Spinal cord (tissue), 10 donors: ENCODE data around the gene RRP1. TPM values are rescaled to one million over a fixed set of nuclear protein-coding genes. Genes with fewer than 3 reads are reported as not detected.
A peak's percentile ranks its signal among the peaks of the same experiment; 100 is the strongest.

ENCODE experiments used
- DNase-seq, 6 donors: peaks; one replicate each; pipeline versions ENCODE4 v3.0.0 to v3.0.0-alpha.2; 2013 to 2015; ENCODE audit warnings: low spot score in 6 of 6, low read depth in 4 of 6
- H3K27ac ChIP-seq: one replicate; pipeline ENCODE4 v1.5.1; 2013; ENCODE audit warnings: low read depth, low read length, control low read depth
- H3K27me3 ChIP-seq: one replicate; pipeline ENCODE4 v1.6.1; 2013; ENCODE audit warnings: low read length; ENCODE audit not compliant: control insufficient read depth, insufficient read depth
- H3K36me3 ChIP-seq: one replicate; pipeline ENCODE4 v1.6.1; 2013; ENCODE audit warnings: low read length; ENCODE audit not compliant: control insufficient read depth, insufficient read depth
- H3K4me1 ChIP-seq: one replicate; pipeline ENCODE4 v1.6.1; 2013; ENCODE audit warnings: low read length; ENCODE audit not compliant: control insufficient read depth, insufficient read depth
- H3K4me3 ChIP-seq: one replicate; pipeline ENCODE4 v1.5.1; 2013; ENCODE audit warnings: low read depth, low read length, control low read depth
- H3K9me3 ChIP-seq: one replicate; pipeline ENCODE4 v1.6.1; 2013; ENCODE audit warnings: low read length; ENCODE audit not compliant: control insufficient read depth, insufficient read depth
- WGBS: methylation state at CpG from one replicate; pipeline ENCODE4 v1.1.5; 2013; ENCODE audit warnings: missing lambda C conversion rate; ENCODE audit not compliant: insufficient coverage; 5-methylcytosine and 5-hydroxymethylcytosine counted together
- polyA plus RNA-seq, 2 donors: library from polyadenylated mRNA; unstranded; fragments of 120-200 nt; gene quantifications; one replicate each; pipeline ENCODE4 v1.2.1, GENCODE V29; 2013; ENCODE audit not compliant: insufficient read length in 2 of 2
- total RNA-seq, 2 donors: library from RNA; depleted of rRNA in 1 of 2; stranded (reverse); fragments of 120-200 nt in 1 of 2; fragments of >200 nt in 1 of 2; gene quantifications; one replicate each; pipeline versions ENCODE4 v1.2.3 to v1.2.4, GENCODE V29; 2013 to 2014
- donor health status: healthy.

RRP1 gene
- total and polyA plus RNA-seq, 4 donors = 14.2 to 39.2 (median 24.1) TPM

- no peak overlapping the region for H3K27ac ChIP-seq
- peaks cover 43% of the 10 kb centered on the region for H3K4me1 ChIP-seq
- H3K36me3 ChIP-seq = peaks cover 37% of the 10 kb centered on the region
- no peak for DNase-seq
- no peaks in the 10 kb centered on the region for H3K27me3 ChIP-seq
- H3K9me3 ChIP-seq = no peaks in the 10 kb centered on the region
- WGBS = 86% methylated on average over 17 of the region's 19 CpGs
- no peak overlapping the region for H3K4me3 ChIP-seq
These were observed 23.7 kb downstream of the RRP1 start for GRCh38 chr21:43812957-43813655.

DNA sequence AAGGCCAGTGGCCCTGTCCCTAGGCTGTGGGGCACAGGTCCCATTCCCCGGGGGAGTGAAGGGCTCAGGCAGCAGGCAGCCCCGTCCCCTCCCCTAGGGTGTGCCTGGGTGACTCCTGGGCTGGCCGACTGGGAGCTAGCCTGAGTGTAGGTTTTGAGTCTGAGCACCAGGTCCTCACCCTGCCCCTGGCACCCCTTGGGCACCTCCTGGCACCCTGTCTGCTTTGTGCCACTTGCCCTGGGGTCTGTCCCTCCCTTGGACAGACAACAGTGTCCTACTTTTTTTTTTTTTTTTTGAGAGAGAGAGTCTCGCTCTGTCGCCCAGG, 24.2 kb downstream of the RRP1 start:
- 79% methylated on average over 3 of the region's 5 CpGs for WGBS
- Histone ChIP-seq H3K4me3 (no peak overlapping the region), H3K27ac (no peak overlapping the region), H3K36me3 (peaks cover 32% of the 10 kb centered on the region), H3K27me3 (no peaks in the 10 kb centered on the region), H3K4me1 (peaks cover 43% of the 10 kb centered on the region), H3K9me3 (no peaks in the 10 kb centered on the region)
- DNase-seq = no peak

- 51% methylated on average over 26 of the region's 28 CpGs for WGBS
- peaks cover 43% of the 10 kb centered on the region for H3K4me1 ChIP-seq
- DNase-seq = peak in 1 of 6 donors; percentile 55
- no peak overlapping the region for H3K4me3 ChIP-seq
- H3K9me3 ChIP-seq = no peaks in the 10 kb centered on the region
- H3K27ac ChIP-seq = no peak overlapping the region
- peaks cover 23% of the 10 kb centered on the region for H3K36me3 ChIP-seq
- H3K27me3 ChIP-seq = no peaks in the 10 kb centered on the region
These were observed 25.1 kb downstream of the RRP1 start for GRCh38 chr21:43814215-43815106.

GRCh38 chr21:43815107-43815613, 25.8 kb downstream of the RRP1 start:
- Histone ChIP-seq H3K9me3 (no peaks in the 10 kb centered on the region), H3K27me3 (no peaks in the 10 kb centered on the region), H3K36me3 (peaks cover 16% of the 10 kb centered on the region), H3K4me1 (peaks cover 41% of the 10 kb centered on the region), H3K4me3 (no peak overlapping the region), H3K27ac (no peak overlapping the region)
- DNase-seq = no peak
- 3% methylated on average over 4 of the region's 27 CpGs for WGBS

GRCh38 chr21:43815991-43816390, 26.6 kb downstream of the RRP1 start:
- no peak for DNase-seq
- H3K4me3 ChIP-seq = no peak overlapping the region
- H3K36me3 ChIP-seq = peaks cover 14% of the 10 kb centered on the region
- H3K4me1 ChIP-seq = peaks cover 32% of the 10 kb centered on the region
- no peaks in the 10 kb centered on the region for H3K27me3 ChIP-seq
- H3K9me3 ChIP-seq = no peaks in the 10 kb centered on the region
- WGBS = 90% methylated on average over 15 of the region's 15 CpGs
- no peak overlapping the region for H3K27ac ChIP-seq

- Histone ChIP-seq H3K27me3 (no peaks in the 10 kb centered on the region), H3K9me3 (no peaks in the 10 kb centered on the region), H3K36me3 (peaks cover 12% of the 10 kb centered on the region), H3K4me1 (peaks cover 26% of the 10 kb centered on the region), H3K27ac (no peak overlapping the region), H3K4me3 (no peak overlapping the region)
- 79% methylated on average over 14 of the region's 14 CpGs for WGBS
- no peak for DNase-seq
These were observed 27.3 kb downstream of the RRP1 start for GRCh38 chr21:43816611-43817071.

GRCh38 chr21:43817157-43818086, 28.0 kb downstream of the RRP1 start:
- 83% methylated on average over 29 of the region's 29 CpGs for WGBS
- Histone ChIP-seq H3K27ac (no peak overlapping the region), H3K9me3 (no peaks in the 10 kb centered on the region), H3K4me1 (peaks cover 18% of the 10 kb centered on the region), H3K27me3 (no peaks in the 10 kb centered on the region), H3K4me3 (no peak overlapping the region), H3K36me3 (peaks cover 12% of the 10 kb centered on the region)
- no peak for DNase-seq

GRCh38 chr21:43818685-43819084, 29.3 kb downstream of the RRP1 start:
- WGBS = 69% methylated on average over 2 of the region's 3 CpGs

More at GRCh38 chr21:43818685-43819084, 29.3 kb downstream of the RRP1 start:
- no peak for DNase-seq
- Histone ChIP-seq H3K27ac (no peak overlapping the region), H3K4me1 (peaks cover 17% of the 10 kb centered on the region), H3K27me3 (no peaks in the 10 kb centered on the region), H3K9me3 (no peaks in the 10 kb centered on the region), H3K36me3 (peaks cover 10% of the 10 kb centered on the region), H3K4me3 (no peak overlapping the region)
